GM21576 (cell line): Measurements from ENCODE around the gene TMCC1.
A peak's percentile ranks its signal among the peaks of the same experiment; 100 is the strongest.
"Not testable (repeated sequence)": the region's sequence is repeated elsewhere in the genome, so short reads cannot be mapped to it uniquely, and the experiment has no call there.

Source experiments
- ATAC-seq: cut with Tn5 transposase; IDR thresholded peaks from one replicate; pipeline ENCODE4 v1.9.1; 2021; ENCODE audit warnings: mild to moderate bottlenecking, moderate library complexity; ENCODE audit not compliant: unreplicated experiment

The TMCC1 gene

GRCh38 chr3:129893581-129894070 is at the start of gene TMCC1:
TMCC1 (minus strand) TSS chr3:129893711.
- peak; percentile 77 for ATAC-seq

- ATAC-seq = no peak
These were observed 49.5 kb upstream of the TMCC1 start for GRCh38 chr3:129943020-129943419.

GRCh38 chr3:129942296-129942695 is 48.8 kb upstream of the TMCC1 start:
- ATAC-seq = peak; percentile 59

DNA sequence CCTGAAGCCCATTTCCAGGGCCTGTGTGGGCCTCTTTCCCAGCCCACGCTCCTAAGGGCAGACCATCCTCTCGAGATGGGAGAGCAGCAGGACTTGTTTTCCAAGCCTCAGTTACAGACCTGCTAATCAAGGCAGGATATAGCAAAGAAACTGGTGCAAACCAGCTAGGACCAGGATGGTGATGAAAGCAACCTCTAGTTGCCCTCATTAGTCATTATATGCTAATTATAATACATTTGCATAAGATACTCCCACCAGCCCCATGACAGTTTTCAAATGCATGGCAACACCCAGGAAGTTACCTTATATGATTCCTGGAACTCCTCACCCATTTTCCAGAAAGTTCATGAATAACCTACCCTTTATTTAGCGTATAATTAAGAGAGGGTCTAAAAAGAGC is 46.6 kb upstream of the TMCC1 start:
- ATAC-seq = no peak

GRCh38 chr3:129938140-129938930 is 44.8 kb upstream of the TMCC1 start:
- no peak for ATAC-seq

GRCh38 chr3:129937717-129938116 is 44.2 kb upstream of the TMCC1 start:
- ATAC-seq = no peak

DNA sequence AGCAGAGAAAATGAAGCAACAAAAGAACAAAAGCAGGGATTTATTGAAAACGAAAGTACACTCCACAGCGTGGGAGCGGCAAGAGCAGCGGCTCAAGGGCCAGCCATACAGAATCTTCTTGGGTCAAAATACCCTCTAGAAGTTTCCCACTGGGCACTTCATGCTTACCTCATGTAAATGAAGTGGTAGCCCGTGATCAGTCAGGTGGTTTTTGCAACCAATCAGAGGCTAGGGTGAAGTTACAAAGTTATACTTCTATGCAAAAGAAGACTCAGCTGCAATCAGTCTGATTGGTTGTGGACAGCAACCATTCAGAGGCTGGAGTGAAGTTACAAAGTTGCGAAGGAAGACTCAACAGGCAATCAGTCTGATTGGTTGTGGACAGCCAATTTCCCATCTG is 43.2 kb upstream of the TMCC1 start:
- ATAC-seq = no peak

DNA sequence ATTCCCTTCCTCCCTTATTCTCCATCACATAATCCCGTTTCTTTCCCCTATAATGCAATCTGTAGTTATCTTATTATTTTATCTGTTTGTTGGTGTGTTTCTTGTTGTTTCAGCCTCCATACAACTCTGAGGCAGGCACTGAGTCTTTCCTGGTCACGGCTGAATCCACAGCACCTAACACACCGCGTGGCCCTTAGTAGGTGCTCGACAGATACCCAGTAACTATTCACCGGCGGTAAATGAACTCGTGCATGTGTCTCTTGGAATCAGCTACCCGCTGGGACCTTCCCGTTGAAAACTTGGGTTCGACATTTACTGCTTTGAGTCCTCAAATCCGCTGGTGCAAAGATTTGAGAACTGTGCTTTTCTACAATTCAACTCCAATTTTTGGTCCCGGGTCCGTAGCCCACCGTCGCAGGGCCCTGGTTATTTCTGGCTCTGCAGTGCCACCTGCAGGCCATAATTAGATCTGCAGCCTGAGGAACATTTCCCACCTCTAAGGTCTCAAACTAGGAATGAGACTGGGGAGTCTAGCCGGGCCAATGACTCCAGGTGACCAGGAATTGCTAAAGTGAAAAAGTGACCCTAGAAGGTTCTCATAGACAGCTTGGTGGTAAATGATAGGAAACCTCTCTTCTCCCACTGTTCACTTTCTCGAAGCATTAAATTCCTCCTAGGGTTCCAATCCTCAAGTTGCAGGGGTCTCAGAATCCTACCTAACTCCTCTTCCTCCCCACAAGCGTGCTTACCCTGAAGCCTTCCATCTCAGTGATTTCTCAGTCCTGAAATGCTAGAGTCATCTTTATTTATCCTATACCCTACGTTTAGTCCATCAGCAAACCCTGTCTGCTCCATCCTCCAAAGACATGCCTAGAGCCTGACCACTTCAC is 41.0 kb upstream of the TMCC1 start:
- no peak for ATAC-seq

DNA sequence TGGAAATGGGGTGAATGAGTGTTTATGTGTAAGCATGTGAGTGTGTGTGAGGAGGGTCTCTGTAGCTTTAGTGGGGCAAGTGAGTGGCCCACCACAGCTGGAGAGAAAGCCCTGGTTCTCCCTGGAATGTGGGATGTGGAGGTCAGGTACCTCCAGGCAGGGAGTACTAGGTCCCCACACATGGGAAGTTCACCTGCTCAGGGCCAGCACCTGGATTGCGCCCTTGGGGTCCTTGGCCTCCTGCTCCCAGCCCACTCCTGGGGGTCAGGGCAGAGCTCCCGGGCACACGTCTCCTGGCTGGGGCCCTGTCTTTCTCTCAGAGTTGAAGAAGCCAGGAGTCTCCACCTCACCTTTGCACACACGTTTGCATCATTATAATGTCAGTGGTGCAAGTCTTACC is 40.0 kb upstream of the TMCC1 start:
- ATAC-seq = no peak

DNA sequence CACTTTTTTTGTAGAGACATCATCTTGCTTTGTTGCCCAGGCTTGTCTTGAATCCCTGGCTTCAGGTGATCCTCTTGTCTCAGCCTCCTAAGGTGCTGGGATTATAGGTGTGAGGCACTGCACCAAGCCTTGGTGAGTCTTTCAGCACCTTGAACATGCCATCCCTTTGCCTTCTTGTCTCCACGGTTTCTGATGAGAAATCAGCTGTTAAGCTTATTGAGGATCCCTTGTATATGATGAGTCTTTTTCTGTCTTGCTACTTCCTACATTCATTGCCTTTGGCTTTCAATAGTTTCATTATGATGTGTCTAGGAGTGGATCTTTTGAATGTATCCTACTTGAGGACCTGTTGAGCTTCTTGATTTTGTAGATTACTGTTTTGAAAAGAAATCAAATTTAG is 35.9 kb upstream of the TMCC1 start:
- ATAC-seq = no peak

DNA sequence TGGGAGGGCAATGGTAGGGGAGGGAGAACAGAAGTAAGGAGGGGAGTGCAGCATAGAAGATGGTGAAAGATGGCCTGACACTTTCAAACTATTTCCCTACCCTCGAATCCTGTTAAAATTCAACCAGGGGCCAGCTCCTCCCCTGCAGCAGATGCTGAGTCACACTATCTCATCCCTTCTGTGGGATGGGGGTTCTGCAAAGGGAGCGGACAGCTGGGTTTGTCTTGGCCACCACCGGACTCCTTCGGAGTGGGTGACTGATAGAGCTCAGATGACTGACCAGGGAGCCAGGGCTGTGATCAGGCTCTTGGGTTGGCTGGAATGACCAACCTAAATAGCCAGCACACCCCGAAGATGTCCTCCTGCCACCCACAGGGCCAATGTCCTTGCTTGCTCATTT is 33.6 kb upstream of the TMCC1 start:
- no peak for ATAC-seq

DNA sequence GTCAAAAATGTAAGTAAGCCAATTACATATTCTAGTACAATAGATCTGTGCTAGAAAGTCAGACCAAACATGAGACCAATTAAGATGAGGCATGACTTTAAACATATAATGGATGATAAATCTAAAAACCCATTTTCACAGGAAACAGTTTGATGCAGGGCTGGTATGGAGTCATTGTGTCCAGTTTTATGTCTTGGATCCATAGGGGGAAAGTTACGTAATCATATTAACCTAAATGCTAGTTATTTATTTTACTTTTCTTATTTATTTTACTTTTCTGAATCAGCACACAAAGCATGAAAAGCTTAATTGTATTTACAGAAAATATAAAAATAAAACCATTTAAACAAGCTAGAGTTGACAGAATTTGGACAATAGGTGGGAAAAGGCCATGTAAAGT is 26.3 kb upstream of the TMCC1 start:
- ATAC-seq = no peak

DNA sequence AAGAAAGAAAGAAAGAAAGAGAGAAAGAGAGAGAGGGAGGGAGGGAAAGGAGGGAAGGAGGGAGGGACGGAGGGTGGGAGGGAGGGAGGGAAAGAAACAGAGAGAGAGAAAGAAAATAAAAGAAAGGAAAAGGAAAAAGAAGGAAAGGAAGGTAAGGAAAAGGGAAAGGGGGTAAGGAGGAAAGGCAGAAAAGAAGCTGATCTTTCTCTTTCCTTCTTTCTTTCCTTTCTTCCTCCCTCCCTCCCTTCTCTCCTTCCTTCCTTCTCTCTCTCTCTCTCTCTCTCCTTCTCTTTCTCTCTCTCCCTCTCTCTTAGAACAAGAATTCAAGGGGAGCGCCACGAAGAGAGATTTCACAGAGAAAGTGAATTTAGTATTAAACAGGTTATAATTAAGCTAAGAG is 25.8 kb upstream of the TMCC1 start:
- no peak for ATAC-seq

- ATAC-seq = no peak
These were observed 24.9 kb upstream of the TMCC1 start for GRCh38 chr3:129918461-129918860.

GRCh38 chr3:129917423-129918007 is 24.0 kb upstream of the TMCC1 start:
- no peak for ATAC-seq

DNA sequence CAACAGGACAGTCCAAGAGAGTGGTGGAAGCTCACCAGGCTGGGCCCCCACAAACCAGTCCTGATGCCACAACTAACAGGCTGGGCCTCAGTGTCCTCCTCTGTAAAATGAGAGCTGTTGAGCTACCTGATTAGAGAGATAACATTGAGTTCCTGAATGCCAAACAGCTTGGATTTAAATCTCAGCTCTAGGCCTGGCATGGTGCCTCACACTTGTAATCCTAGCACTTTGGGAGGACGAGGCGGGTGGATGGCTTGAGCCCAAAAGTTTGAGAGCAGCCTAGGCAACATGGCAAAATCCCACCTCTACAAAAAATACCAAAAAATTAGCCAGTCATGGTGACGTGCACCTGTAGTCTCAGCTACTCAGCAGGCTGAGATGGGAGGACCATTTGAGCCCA is 20.1 kb upstream of the TMCC1 start:
- no peak for ATAC-seq

GRCh38 chr3:129911261-129911861 is 17.9 kb upstream of the TMCC1 start:
- ATAC-seq = no peak

GRCh38 chr3:129909235-129909634 is 15.7 kb upstream of the TMCC1 start:
- not testable (repeated sequence) for ATAC-seq

DNA sequence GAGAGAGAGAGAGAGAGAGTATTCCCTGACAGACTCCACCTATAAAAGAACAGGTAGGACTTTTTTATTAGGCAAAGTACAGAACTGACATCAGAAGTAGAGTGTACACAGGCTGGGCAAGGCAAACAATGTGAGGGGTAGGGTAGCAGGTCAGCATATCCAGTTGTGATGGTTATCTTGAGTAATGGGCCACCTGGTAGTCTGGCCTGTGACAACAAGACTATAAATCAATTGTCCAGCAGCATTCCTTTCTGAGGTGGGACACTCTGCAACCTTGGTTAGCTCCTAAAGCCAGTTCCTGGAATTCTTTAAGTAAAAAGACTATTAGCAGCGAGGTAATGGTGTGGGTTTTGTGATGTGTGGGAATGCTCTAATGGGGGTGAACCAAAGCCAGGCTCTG is 14.9 kb upstream of the TMCC1 start:
- no peak for ATAC-seq

- not testable (repeated sequence) for ATAC-seq
These were observed 7.8 kb upstream of the TMCC1 start for GRCh38 chr3:129901272-129901671.

GRCh38 chr3:129897026-129897425 is 3.5 kb upstream of the TMCC1 start:
- no peak for ATAC-seq
